Astrocyte of the cerebellum (primary cell): ENCODE measurements around the gene NACC2.

Experiments used
- DNase-seq: peaks from one replicate; pipeline ENCODE4 v3.0.0-alpha.2; 2011; ENCODE audit warnings: low read depth
- H3K4me3 ChIP-seq: 2 replicates; pipeline ENCODE4 v1.5.1; 2011; ENCODE audit warnings: mild to moderate bottlenecking, low read depth, low read length, moderate library complexity
- in situ Hi-C: cut with HindIII; loops from 2 replicates; pipeline ENCODE4 v1.10.0; 2017; ENCODE audit warnings: low sequenced_read_pairs
- TF ChIP-seq, protein P1 (sequence below): IDR thresholded peaks from 2 replicates; pipeline ENCODE4 v1.5.1; 2012; ENCODE audit warnings: low read length, low read depth, moderate library complexity, mild to moderate bottlenecking; ENCODE audit errors: missing control alignments

NACC2 gene

DNA sequence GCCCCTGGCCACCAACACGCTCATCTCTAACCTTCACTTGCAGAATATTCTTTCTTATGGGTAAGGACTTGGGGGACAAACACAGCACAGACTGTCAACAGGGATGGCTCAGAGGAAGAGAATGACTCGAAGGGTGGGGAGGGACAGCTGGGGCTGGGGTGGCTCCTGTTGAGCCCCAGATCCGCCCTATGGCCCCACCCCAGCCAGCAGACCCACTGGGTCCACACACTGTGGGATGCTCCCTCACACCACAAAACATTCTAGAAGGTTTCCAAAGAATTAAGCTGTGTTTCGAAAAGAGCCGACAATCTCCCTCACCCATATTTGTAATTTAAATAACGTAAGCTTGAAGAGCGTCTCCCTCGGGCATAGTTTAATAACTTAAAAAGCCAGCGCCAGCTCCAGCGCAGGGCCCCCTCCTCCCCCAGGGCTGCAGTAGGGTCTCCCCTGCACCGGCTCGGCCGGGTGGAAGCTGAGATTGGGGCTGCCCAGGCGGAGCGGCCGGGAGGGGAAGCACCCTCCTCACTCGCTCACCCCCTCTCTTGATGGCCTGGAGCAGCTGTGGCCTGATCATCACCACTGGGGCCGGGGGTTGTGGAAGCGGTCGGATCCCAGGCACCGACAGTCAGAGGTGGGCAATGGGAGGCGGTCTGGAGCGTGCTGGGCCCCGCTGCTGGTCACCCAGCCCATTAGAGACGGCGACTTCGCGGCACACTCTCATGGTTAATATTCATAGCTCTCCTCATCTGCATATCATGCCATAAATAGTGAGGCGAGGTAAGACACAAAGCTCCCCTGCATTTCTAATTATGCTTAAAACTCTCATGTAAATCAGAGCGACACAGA is 37.6 kb downstream of the NACC2 start:
- in situ Hi-C loops: loop anchor here (5.0 kb wide), 1 partner anchor 80 kb away; no protein-coding TSS in a partner anchor
- H3K4me3 ChIP-seq: no peak overlapping the region
- no peak for DNase-seq
- TF ChIP-seq, protein P1, sequence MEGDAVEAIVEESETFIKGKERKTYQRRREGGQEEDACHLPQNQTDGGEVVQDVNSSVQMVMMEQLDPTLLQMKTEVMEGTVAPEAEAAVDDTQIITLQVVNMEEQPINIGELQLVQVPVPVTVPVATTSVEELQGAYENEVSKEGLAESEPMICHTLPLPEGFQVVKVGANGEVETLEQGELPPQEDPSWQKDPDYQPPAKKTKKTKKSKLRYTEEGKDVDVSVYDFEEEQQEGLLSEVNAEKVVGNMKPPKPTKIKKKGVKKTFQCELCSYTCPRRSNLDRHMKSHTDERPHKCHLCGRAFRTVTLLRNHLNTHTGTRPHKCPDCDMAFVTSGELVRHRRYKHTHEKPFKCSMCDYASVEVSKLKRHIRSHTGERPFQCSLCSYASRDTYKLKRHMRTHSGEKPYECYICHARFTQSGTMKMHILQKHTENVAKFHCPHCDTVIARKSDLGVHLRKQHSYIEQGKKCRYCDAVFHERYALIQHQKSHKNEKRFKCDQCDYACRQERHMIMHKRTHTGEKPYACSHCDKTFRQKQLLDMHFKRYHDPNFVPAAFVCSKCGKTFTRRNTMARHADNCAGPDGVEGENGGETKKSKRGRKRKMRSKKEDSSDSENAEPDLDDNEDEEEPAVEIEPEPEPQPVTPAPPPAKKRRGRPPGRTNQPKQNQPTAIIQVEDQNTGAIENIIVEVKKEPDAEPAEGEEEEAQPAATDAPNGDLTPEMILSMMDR: no peak

DNA sequence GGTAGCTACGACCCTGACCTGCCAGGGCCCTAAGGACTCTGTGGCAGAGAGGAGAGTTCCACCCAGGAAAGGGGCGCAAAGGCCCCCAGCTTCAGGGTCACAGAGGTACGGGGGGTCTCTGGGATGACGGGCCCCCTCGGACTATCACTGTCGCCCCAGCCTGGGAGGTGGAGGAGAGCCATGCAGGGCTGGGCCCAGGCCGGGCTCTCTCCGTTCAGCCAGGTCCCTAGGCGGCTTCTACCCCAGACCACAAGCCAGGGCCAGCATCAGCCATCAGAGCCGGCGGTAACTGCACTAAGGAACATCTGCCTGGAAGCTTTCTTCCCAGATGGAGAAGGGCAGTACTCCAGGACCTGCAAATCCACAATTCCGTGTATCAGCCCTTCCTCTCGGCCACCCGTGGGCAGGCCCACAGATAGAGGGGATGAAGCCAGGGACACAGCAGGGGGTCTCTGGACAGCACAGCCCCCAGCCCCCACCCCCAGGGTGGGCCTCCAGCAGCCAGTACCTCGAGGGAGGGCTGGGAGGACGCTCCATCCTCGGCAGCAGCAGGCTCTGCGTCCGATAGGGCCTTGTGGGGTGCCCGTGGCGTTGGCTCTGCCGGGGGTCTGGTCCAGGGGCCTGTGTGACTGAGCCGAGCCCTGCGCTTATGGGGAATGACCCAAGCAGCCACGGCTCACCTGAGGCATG is 38.4 kb downstream of the NACC2 start:
- no peak overlapping the region for H3K4me3 ChIP-seq
- no peak for DNase-seq
- in situ Hi-C loops: loop anchor here (5.0 kb wide), 1 partner anchor 81 kb away; no protein-coding TSS in a partner anchor
- TF ChIP-seq, protein P1: no peak

DNA sequence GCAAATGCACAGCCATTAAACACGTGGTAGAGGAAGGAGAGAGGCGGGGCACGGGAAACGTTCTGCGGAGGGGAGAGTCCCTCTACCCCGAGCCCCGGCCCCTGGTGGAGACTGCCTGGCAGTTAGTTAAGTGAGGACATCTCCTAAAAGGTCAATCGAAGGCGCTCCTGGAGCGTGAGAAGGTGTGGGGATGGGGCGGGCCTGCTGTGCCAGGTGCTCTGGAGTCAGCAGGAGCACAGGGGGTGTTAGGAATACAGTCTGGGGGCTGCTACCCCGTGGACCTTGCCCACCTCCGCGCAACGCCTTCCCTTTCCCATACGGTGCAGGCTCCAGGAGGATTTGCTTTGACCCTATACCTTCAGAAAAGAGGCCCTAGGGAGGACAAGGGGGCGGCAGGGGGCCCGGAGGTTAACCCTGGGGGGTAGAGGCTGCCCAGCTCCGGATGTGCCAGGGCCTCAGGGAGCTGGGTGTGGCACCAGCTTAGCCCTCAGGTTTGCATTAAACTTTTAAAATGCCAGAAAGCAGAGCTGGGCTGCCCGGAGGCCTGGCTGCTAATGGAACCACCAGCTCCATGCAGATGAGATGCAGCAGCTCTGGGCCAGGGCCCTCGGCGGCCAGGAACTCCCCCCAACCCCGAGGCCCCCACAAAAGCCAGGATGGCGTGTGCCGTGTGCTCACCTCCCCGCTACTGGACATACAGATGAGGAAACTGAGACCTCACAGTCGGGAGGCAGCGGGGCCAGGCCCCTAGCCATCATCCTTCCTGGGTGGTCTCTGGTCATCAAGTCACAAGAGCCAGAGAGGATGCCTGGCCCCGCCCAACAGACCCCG is 39.2 kb downstream of the NACC2 start:
- DNase-seq: no peak
- H3K4me3 ChIP-seq: no peak overlapping the region
- TF ChIP-seq, protein P1: no peak
- in situ Hi-C loops: loop anchor here (5.0 kb wide), 1 partner anchor 81 kb away; no protein-coding TSS in a partner anchor

DNA sequence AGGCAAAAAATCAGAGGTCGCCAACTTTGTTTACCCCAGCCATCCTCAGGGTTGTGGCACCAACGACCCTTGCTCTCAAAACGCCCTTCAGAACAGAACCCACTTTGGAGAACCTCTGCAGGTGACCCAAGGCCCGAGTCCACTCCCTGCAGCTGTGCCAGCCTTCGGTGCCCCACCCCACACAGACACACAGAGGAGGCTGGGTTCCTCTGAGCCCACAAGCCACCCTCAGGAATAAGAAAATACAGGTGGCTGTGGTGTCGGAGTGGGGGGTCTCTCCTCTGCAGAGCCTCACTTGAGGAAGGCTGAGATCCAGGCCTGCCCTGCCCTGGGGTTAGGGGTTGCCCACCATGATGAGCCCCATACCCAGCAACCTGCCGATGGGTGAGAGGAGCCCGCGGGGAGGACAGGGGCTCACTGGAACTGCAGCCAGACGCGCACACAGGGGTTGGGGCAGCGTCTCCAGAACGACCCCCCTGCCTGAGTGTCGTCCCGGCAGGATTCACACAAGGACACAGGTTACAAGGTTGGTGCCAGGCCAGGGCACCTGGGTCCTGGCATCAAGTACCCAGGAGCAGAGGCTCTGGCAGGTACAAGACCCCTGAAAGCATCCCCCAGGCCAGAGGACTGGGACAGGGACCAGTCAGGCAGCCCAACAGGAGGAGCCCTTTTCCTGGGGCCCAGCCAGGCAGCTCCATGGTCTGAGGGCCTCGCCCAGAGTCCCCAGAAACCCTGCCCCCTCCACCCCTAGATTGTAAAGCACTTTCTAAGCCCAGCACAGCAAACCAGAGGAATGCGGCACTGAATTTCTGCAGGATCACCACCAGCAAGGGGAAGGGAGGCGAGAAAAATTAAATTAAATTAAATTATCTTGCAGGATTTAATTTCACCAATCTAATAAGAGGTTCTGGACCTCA is 40.0 kb downstream of the NACC2 start:
- TF ChIP-seq, protein P1: peak; percentile 4
- DNase-seq: no peak
- no peak overlapping the region for H3K4me3 ChIP-seq
- in situ Hi-C loops: loop anchor here (5.0 kb wide), 1 partner anchor 82 kb away; no protein-coding TSS in a partner anchor

DNA sequence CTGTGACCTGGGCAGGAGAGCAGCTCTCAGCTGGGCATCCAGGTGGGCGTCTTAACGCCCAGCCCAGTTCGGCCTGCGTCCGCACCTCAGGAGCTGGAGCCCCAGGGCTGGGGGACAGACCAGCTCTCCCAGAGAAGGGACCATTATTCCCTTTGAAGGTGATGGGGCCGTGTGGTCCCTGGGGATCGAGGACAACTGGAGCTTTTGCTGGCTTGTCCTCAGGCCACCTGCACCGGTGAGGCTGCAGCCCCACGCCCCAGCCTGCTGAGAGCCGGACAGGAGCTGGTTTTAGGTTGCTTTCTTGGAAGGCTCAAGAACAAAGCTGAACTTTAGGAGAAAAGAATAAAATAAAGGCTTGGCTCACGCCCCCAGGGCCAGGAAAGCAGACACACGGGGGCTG is 40.9 kb downstream of the NACC2 start:
- in situ Hi-C loops: no loop called here
- DNase-seq: no peak
- no peak overlapping the region for H3K4me3 ChIP-seq
- TF ChIP-seq, protein P1: no peak
